HG02571 (cell line): ENCODE data around the gene DTX4.

Source experiments
- ATAC-seq: cut with Tn5 transposase; IDR thresholded peaks from one replicate; pipeline ENCODE4 v1.9.1; 2021; ENCODE audit warnings: mild to moderate bottlenecking, moderate library complexity; ENCODE audit not compliant: unreplicated experiment

Gene DTX4

GRCh38 chr11:59216641-59217564 lies 45.0 kb downstream of the DTX4 start:
- peak; percentile 82 for ATAC-seq

GRCh38 chr11:59218319-59218718 lies 46.4 kb downstream of the DTX4 start:
- no peak for ATAC-seq

- ATAC-seq = no peak
These were observed 47.0 kb downstream of the DTX4 start for GRCh38 chr11:59218893-59219292.

GRCh38 chr11:59219836-59220235 lies 47.9 kb downstream of the DTX4 start:
- no peak for ATAC-seq

GRCh38 chr11:59221441-59221840 lies 49.5 kb downstream of the DTX4 start:
- ATAC-seq = no peak

- ATAC-seq = no peak
These were observed 50.6 kb downstream of the DTX4 start for GRCh38 chr11:59222464-59223060.

- no peak for ATAC-seq
These were observed 51.2 kb downstream of the DTX4 start for GRCh38 chr11:59223177-59223576.

GRCh38 chr11:59223611-59224010 lies 51.7 kb downstream of the DTX4 start:
- ATAC-seq = no peak

- peak; percentile 40 for ATAC-seq
These were observed 52.5 kb downstream of the DTX4 start for GRCh38 chr11:59224351-59224928.

GRCh38 chr11:59225017-59225416 lies 53.1 kb downstream of the DTX4 start:
- ATAC-seq = peak; percentile 63

GRCh38 chr11:59226396-59226795 lies 54.5 kb downstream of the DTX4 start:
- no peak for ATAC-seq

GRCh38 chr11:59240322-59240721 lies 68.4 kb downstream of the DTX4 start:
- ATAC-seq = no peak

- ATAC-seq = no peak
These were observed 71.7 kb downstream of the DTX4 start for GRCh38 chr11:59243633-59244032.

GRCh38 chr11:59247531-59248227 lies 75.7 kb downstream of the DTX4 start:
- ATAC-seq = no peak

GRCh38 chr11:59249535-59249934 lies 77.6 kb downstream of the DTX4 start:
- ATAC-seq = no peak

- ATAC-seq = no peak
These were observed 81.1 kb downstream of the DTX4 start for GRCh38 chr11:59253001-59253400.

GRCh38 chr11:59254286-59254685 lies 82.4 kb downstream of the DTX4 start:
- ATAC-seq = no peak

GRCh38 chr11:59255281-59255680 lies 83.3 kb downstream of the DTX4 start:
- ATAC-seq = no peak
